HG03060 (cell line): Measurements from ENCODE around the gene LYSMD4.
"Not testable (repeated sequence)": the region's sequence is repeated elsewhere in the genome, so short reads cannot be mapped to it uniquely, and the experiment has no call there.

ENCODE experiments used
- ATAC-seq: cut with Tn5 transposase; IDR thresholded peaks from one replicate; pipeline ENCODE4 v1.9.1; 2021; ENCODE audit warnings: low read depth, moderate number of reproducible peaks; ENCODE audit not compliant: unreplicated experiment

LYSMD4 gene

GRCh38 chr15:99733268-99734039 lies at the start of gene LYSMD4:
Gene LYSMD4 (minus strand): TSS chr15:99733437. CDS start chr15:99731999, 1,438 bp downstream.
- ATAC-seq, result peak; percentile 89

DNA sequence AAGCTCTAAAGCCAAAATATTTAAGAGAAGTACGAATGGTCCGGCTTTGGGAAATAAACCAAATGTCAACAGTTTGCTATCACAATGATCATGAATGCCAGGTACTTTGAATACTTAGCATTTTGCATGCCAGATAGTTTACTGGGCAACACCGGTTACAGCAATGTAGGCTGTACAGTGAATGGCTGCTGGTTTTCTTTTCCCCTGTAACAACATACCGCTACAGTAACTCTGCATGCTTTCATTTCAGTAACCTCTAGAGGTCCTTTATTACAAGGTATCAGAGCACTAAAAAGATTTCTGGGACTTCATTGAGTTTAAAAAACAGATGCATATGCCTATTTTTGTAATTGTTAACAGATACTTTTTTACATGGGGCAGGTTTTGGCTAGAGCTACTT lies 48.8 kb upstream of the LYSMD4 start:
- not testable (repeated sequence) for ATAC-seq

GRCh38 chr15:99777144-99777543 lies 43.9 kb upstream of the LYSMD4 start:
- ATAC-seq, result no peak

DNA sequence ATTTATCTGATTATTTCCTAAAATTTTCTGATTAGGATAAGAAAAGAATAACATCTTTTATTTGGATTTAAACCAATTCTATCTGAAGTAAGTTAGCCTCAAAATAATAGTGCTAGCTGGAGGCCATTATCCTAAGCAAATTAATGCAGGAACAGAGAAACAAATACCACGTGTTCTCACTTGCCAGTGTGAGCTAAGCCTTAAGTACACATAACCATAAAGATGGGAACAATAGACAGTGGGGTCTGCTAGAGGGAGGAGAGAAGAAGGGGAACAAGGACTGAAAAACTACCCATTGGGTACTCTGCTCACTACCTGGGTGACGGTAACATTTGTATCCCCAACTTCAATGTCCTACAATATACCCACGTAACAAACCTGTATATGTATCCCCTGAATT lies 31.3 kb upstream of the LYSMD4 start:
- ATAC-seq, result no peak

- ATAC-seq, result no peak
Observed at GRCh38 chr15:99763827-99764226, 30.6 kb upstream of the LYSMD4 start.

DNA sequence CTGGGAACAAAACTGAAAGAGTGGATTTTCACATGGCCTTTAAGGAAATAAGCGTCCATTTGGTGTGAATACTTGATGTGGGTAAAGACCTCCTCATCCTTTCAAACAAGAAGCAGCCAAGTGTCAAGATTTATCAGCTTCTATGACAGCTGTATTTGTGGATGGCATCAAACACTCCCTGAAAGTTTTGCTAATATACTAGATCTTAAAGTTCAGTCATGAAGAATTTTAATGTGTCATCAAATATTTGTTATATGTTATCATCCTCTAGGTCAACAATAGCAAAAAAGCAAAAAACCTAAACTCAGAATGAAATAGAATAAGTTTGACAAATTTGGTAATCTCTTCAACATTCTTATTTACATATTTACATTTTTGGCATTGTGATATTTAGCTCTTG lies 29.1 kb upstream of the LYSMD4 start:
- ATAC-seq, result no peak

- ATAC-seq, result peak; percentile 64
Observed at GRCh38 chr15:99755692-99756409, 22.6 kb upstream of the LYSMD4 start.

DNA sequence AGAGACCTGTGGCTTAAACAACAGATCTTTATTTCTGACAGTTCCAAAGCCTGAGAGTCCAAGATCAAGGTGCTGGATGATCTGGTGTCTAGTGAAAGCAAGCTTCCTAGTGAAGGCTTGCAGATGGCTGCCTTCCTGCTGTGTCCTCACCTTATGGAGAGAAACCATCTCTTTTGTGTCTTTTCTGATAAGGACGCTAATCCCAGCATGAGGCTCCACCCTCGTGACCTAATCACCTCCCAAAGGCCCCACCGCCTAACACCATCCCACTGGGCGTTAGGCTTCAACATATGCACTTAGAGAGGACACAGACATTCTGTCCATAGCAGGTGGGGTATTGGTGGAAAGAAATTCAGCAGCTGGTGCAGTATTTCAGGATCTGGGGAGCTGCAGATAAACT lies 19.8 kb upstream of the LYSMD4 start:
- no peak for ATAC-seq

- ATAC-seq, result no peak
Observed at GRCh38 chr15:99752556-99752955, 19.3 kb upstream of the LYSMD4 start.

GRCh38 chr15:99750326-99750725 lies 17.1 kb upstream of the LYSMD4 start:
- ATAC-seq, result not testable (repeated sequence)

- no peak for ATAC-seq
Observed at GRCh38 chr15:99749386-99749785, 16.1 kb upstream of the LYSMD4 start.

DNA sequence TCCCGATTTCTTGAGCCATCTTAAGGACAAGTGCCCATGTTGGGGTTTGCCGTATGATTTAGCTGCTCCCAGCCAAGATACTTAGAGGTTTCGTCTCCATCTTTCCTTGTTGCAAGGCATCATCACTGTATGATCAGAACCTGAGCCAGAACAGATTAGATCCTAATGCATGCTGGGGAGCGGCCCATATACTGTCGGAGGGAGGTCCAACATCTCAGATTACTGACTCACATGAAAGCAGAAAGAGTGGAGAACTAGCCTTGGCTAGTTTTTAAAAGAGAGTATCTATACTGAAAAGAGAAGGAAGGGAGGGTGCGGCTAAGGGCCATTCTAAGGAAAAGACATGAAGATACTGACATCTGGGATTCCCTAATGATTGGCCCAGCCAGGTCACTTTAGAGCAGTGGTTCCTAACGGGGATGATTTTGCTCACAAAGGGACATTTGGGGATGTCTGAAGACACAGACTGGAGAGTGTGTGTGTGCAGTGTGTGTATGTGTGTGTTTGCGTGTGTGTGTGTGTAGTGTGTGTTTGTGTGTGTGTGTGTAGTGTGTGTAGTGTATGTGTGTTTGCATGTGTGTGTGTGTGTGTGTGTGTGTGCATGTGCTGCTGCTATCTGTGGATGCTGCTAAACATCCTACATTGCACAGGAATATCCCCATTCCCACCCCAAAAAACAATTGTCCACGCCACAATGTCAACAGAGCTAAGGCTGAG lies 12.3 kb upstream of the LYSMD4 start:
- no peak for ATAC-seq

GRCh38 chr15:99744142-99744541 lies 10.9 kb upstream of the LYSMD4 start:
- ATAC-seq, result no peak

GRCh38 chr15:99741835-99742234 lies 8.6 kb upstream of the LYSMD4 start:
- no peak for ATAC-seq

DNA sequence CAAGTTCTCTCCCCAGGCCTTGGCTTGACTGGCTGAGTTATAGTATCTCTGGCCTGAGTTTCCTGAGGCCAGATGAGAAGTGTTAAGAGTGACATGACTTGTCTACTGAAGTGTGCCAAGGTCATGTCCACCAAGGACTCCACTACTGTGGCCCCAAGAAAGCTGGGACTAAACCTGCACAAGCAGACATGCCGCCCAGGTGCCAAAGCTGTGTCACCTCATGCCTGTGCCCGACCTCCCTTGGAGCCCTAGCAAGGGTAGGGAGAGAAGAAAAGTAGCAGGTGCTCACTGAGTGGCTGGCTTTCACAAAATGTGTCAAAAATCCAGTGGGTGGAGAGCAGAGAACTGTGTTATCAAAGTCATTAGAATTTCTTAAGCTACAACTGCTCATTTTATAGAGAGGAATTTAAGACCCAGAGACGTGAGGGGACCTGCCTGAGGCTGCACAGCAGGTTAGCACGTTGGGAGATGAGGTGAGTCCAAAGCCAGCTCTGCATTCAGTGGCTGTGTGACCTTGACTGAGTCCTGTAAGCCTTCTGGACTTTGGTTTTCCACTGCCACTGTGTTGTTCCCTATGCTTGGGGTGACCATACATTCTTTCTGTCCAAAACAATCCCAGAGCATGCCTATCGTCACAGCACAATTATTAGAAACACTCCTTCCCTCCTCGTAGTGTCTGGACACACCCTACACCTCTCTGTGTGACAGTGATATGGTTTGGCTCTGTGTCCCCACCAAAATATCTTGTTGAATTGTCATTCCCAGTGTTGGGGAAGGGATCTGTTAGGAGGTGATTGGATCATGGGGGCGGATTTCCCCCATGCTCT lies 5.0 kb upstream of the LYSMD4 start:
- ATAC-seq, result no peak

GRCh38 chr15:99736702-99737101 lies 3.5 kb upstream of the LYSMD4 start:
- ATAC-seq, result no peak

DNA sequence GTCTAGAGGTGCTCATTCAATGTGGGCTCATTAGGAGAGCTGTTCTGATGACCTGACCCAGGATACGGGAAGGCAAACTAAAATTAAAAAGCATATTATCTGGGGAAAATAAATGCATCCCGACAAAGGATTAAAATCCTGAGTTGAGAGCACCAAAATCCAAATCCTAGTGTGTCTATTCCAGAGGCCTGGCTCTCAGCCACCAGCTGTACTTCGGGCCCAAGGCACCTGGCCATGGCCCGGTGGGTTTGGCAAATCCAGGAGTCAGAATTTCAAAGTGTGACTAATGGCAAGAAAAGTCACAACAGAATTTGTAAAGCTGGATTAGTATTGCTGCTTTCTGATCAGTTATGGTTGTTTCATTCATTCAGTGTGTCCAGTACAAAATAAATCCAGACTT lies 2.6 kb upstream of the LYSMD4 start:
- ATAC-seq, result no peak

GRCh38 chr15:99734575-99734974 lies 1.3 kb upstream of the LYSMD4 start:
- ATAC-seq, result no peak

DNA sequence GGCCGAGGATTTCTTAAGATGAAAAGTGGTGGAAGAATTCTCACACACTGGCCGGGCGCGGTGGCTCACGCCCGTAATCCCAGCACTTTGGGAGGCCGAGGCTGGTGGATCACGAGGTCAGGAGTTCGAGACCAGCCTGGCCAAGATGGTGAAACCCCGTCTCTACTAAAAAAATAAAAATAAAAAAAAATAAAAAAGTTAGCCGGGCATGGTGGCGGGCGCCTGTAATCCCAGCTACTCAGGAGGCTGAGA lies 729 bp upstream of the LYSMD4 start:
- ATAC-seq, result not testable (repeated sequence)

GRCh38 chr15:99732751-99733267 lies 428 bp downstream of the LYSMD4 start:
- peak; percentile 17 for ATAC-seq
